Gastrocnemius medialis (tissue), 4 donors: ENCODE data around the gene PLCL1. TPM values are rescaled to one million over a fixed set of nuclear protein-coding genes. Genes with fewer than 3 reads are reported as not detected.

Source experiments
- ATAC-seq, 2 donors: fragments of 150-250 bp; one replicate each; pipeline ENCODE4 v1.9.1; 2016
- DNase-seq, 2 donors: peaks; one replicate each; pipeline ENCODE4 v3.0.0-alpha.2; 2019
- H3K27ac ChIP-seq, 4 donors: fragments of 200-600 bp; sonication (generic); 1 replicate in 1 of 4; 2 replicates in 3 of 4; pipeline ENCODE4 v1.5.1; 2016 to 2018; ENCODE audit warnings: mild to moderate bottlenecking in 2 of 4, moderate library complexity in 1 of 4
- H3K27me3 ChIP-seq, 3 donors: fragments of 200-600 bp; sonication (generic) in 2 of 3; 1 replicate in 1 of 3; 2 replicates in 2 of 3; pipeline versions ENCODE4 v1.5.1 to v1.6.0; 2016 to 2019; ENCODE audit warnings: mild to moderate bottlenecking in 1 of 3, moderate library complexity in 1 of 3
- H3K36me3 ChIP-seq, 2 donors: fragments of 200-600 bp; sonication (generic) in 1 of 2; one replicate each; pipeline ENCODE4 v1.5.1; 2017 to 2018
- H3K4me1 ChIP-seq, 2 donors: fragments of 200-600 bp; sonication (generic) in 1 of 2; one replicate each; pipeline ENCODE4 v1.5.1; 2016 to 2017; ENCODE audit warnings: mild to moderate bottlenecking in 2 of 2
- H3K4me3 ChIP-seq, 4 donors: fragments of 200-600 bp; sonication (generic) in 3 of 4; 1 replicate in 1 of 4; 2 replicates in 3 of 4; pipeline ENCODE4 v1.5.1; 2016 to 2019; ENCODE audit warnings: mild to moderate bottlenecking in 2 of 4
- H3K9me3 ChIP-seq, 3 donors: fragments of 200-600 bp; sonication (generic) in 2 of 3; 1 replicate in 1 of 3; 2 replicates in 2 of 3; pipeline ENCODE4 v1.5.1; 2016 to 2019
- POLR2A ChIP-seq, 2 donors: fragments of 450-650 bp; IDR thresholded peaks; one replicate each; pipeline ENCODE4 v1.6.1; 2017; ENCODE audit warnings: antibody characterized with exemption in 2 of 2, mild to moderate bottlenecking in 2 of 2, moderate library complexity in 2 of 2
- in situ Hi-C, 4 donors: fragments of 200-750 bp; cut with MboI; loops; one replicate each; pipeline versions ENCODE4 v1.15.0 to v1.8.0; 2017; ENCODE audit warnings: low sequenced_read_pairs in 4 of 4
- intact Hi-C: fragments of 100-400 bp; cut with DNase I; formaldehyde crosslinking; loops from one replicate; pipeline ENCODE4 v1.15.1; 2023; ENCODE audit warnings: low total_unique reads
- total RNA-seq, 4 donors: library from RNA; depleted of rRNA; stranded (reverse); fragments of >200 nt; gene quantifications; one replicate each; pipeline versions ENCODE4 v1.1.0 to v1.2.3, GENCODE V29; 2016
- TF ChIP-seq, protein P1 (sequence below), 5 experiments: fragments of 450-650 bp in 3 of 5; fragments of 200-600 bp in 2 of 5; sonication (generic) in 2 of 5; IDR thresholded peaks in 4 of 5; conservative IDR thresholded peaks in 1 of 5; 1 replicate in 4 of 5; 2 replicates in 1 of 5; pipeline ENCODE4 v1.5.1; 2016 to 2019; ENCODE audit warnings: antibody characterized with exemption in 5 of 5, mild to moderate bottlenecking in 3 of 5, moderate library complexity in 3 of 5

The PLCL1 gene
- total RNA-seq, 4 donors from 2014 or later = 5.9 to 10.7 (median 9.8) TPM

DNA sequence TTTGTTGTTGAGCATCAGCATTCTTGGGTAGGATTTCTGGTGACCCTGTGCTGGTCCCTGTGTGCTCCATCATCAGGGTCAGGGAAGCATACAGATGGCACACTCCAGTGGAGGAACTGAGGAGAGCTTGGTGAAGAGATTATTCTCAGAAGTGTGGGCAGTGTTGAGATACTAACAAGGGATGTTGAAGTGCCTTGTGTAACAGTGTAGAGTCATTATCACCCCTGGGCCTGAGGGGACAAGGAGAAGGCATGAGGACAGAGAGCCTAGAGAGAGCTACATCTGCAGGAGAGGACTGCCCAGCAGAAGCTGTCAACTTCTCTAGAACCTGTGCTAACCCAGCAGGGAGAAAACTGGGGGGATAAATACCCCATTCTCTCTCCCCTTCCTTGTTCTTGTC lies 189.0 kb downstream of the PLCL1 start:
- no peaks in the 10 kb centered on the region for H3K36me3 ChIP-seq
- TF ChIP-seq, protein P1, sequence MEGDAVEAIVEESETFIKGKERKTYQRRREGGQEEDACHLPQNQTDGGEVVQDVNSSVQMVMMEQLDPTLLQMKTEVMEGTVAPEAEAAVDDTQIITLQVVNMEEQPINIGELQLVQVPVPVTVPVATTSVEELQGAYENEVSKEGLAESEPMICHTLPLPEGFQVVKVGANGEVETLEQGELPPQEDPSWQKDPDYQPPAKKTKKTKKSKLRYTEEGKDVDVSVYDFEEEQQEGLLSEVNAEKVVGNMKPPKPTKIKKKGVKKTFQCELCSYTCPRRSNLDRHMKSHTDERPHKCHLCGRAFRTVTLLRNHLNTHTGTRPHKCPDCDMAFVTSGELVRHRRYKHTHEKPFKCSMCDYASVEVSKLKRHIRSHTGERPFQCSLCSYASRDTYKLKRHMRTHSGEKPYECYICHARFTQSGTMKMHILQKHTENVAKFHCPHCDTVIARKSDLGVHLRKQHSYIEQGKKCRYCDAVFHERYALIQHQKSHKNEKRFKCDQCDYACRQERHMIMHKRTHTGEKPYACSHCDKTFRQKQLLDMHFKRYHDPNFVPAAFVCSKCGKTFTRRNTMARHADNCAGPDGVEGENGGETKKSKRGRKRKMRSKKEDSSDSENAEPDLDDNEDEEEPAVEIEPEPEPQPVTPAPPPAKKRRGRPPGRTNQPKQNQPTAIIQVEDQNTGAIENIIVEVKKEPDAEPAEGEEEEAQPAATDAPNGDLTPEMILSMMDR (IDR thresholded peaks at IDR 0.05 in 4 of 5, conservative IDR thresholded peaks at IDR 0.05 in 1 of 5) = no peak
- TF ChIP-seq POLR2A (IDR thresholded peaks at IDR 0.05) = no peak
- peaks cover 0 to 19% of the 10 kb centered on the region in 2 donors for H3K4me1 ChIP-seq
- H3K27ac ChIP-seq = no peak overlapping the region
- intact Hi-C loops = no loop called here
- no peak for ATAC-seq
- in situ Hi-C loops = no loop called here
- DNase-seq = no peak
- no peak overlapping the region for H3K4me3 ChIP-seq
- no peaks in the 10 kb centered on the region for H3K27me3 ChIP-seq
- no peaks in the 10 kb centered on the region for H3K9me3 ChIP-seq

DNA sequence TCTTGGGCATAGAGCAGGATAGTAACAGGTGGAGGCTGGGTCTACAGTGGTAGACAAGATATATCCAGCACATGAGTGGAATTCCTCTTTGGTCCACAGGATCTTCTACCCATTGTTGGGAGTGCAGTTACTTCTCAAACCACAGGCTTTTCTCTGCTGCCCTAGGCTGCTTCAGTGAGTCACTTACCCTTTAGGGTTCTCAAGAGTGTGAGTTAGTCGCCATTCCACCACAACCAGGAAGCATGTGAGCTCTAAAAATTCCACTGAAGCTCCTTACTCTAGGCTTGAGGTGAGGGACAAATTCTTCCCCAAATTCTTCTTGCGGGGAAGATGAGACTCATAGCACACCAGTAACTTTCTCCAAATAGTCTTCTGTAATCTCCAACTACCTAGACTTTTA lies 189.4 kb downstream of the PLCL1 start:
- Histone ChIP-seq H3K4me3 (no peak overlapping the region), H3K27ac (no peak overlapping the region), H3K27me3 (no peaks in the 10 kb centered on the region), H3K36me3 (no peaks in the 10 kb centered on the region), H3K9me3 (no peaks in the 10 kb centered on the region), H3K4me1 (peaks cover 0 to 19% of the 10 kb centered on the region in 2 donors)
- in situ Hi-C loops = no loop called here
- intact Hi-C loops = no loop called here
- no peak for DNase-seq
- no peak for ATAC-seq
- TF ChIP-seq, protein P1 (IDR thresholded peaks at IDR 0.05 in 4 of 5, conservative IDR thresholded peaks at IDR 0.05 in 1 of 5) = no peak
- no peak for TF ChIP-seq POLR2A (IDR thresholded peaks at IDR 0.05)

DNA sequence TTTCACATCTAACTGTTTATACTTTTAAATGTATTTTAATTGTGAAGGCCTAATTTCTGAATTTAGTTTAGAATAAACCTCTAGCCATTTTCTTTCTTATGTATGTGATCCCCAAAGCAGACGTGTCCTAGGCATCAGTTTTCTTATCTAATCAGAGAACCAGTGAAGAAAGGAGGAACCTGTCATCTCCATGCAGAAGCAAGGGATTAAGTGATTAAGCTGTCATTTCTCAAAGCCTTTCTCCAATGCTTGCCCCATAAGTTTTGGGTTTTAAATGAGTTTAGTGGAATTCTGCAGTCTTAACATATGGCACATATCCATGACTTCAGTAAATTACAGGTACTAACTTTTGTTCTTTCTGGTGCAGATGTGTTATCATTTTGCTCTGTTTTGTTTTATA lies 190.4 kb downstream of the PLCL1 start:
- no peak overlapping the region for H3K27ac ChIP-seq
- H3K9me3 ChIP-seq = no peaks in the 10 kb centered on the region
- H3K36me3 ChIP-seq = no peaks in the 10 kb centered on the region
- in situ Hi-C loops = no loop called here
- intact Hi-C loops = no loop called here
- DNase-seq (no peak), ATAC-seq (no peak)
- H3K27me3 ChIP-seq = no peaks in the 10 kb centered on the region
- no peak overlapping the region for H3K4me3 ChIP-seq
- H3K4me1 ChIP-seq = peaks cover 0 to 12% of the 10 kb centered on the region in 2 donors
- no peak for TF ChIP-seq POLR2A (IDR thresholded peaks at IDR 0.05)
- TF ChIP-seq, protein P1 (IDR thresholded peaks at IDR 0.05 in 4 of 5, conservative IDR thresholded peaks at IDR 0.05 in 1 of 5) = no peak

DNA sequence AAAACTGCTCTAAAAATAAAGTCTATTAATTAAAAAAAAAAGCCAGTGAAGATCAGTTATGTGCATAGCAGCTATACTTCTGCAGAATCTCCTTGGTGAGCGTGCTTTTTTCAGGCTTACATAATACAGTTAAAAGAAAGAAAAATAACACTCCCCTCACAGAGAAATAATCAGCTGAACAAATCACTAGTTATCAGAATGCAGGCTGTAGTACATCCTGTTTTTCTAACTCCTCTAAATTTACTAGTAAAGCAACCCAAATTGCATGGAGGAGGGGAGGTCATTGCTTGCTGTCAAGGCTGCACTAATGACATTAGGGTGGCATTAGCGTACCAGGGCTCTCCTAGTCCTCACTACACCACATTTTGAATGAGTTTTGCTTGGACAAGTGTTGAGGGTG lies 192.2 kb downstream of the PLCL1 start:
- Histone ChIP-seq H3K9me3 (no peaks in the 10 kb centered on the region), H3K36me3 (no peaks in the 10 kb centered on the region), H3K4me3 (no peak overlapping the region), H3K27me3 (no peaks in the 10 kb centered on the region), H3K4me1 (peaks cover 0 to 14% of the 10 kb centered on the region in 2 donors), H3K27ac (no peak overlapping the region)
- ATAC-seq = no peak
- no peak for DNase-seq
- intact Hi-C loops (no loop called here), in situ Hi-C loops (no loop called here)
- TF ChIP-seq, protein P1 (IDR thresholded peaks at IDR 0.05 in 4 of 5, conservative IDR thresholded peaks at IDR 0.05 in 1 of 5) = no peak
- TF ChIP-seq POLR2A (IDR thresholded peaks at IDR 0.05) = no peak

DNA sequence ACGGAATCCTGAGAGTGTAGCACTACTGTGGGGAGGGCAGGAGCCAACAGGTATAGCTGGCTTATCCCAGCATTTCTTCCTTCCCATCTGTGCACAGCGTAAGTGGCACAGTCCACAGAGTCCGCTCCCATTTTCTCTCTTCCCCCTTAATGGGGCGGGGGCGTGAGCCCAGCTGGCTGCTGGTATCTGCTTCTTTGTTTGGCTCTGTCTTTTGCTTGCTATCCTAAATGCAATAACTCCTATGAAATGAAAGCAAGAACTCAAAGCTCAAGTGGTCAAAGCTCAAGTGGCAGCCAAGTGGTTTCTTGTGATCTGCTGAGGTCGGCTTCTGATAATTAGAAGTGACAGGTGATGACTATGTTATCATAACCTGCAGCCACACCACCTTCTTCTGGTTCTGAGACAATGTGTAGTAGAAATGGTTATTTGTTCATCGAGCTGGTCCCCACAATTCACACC lies 192.7 kb downstream of the PLCL1 start:
- TF ChIP-seq, protein P1 (IDR thresholded peaks at IDR 0.05 in 4 of 5, conservative IDR thresholded peaks at IDR 0.05 in 1 of 5) = no peak
- no peak for TF ChIP-seq POLR2A (IDR thresholded peaks at IDR 0.05)
- peaks cover 0 to 14% of the 10 kb centered on the region in 2 donors for H3K4me1 ChIP-seq
- in situ Hi-C loops = no loop called here
- H3K9me3 ChIP-seq = no peaks in the 10 kb centered on the region
- ATAC-seq = no peak
- intact Hi-C loops = no loop called here
- no peak overlapping the region for H3K27ac ChIP-seq
- no peak overlapping the region for H3K4me3 ChIP-seq
- no peaks in the 10 kb centered on the region for H3K27me3 ChIP-seq
- H3K36me3 ChIP-seq = no peaks in the 10 kb centered on the region
- DNase-seq = no peak
